Measurements from ENCODE around the gene HNRNPUL2.

HNRNPUL2 gene

DNA sequence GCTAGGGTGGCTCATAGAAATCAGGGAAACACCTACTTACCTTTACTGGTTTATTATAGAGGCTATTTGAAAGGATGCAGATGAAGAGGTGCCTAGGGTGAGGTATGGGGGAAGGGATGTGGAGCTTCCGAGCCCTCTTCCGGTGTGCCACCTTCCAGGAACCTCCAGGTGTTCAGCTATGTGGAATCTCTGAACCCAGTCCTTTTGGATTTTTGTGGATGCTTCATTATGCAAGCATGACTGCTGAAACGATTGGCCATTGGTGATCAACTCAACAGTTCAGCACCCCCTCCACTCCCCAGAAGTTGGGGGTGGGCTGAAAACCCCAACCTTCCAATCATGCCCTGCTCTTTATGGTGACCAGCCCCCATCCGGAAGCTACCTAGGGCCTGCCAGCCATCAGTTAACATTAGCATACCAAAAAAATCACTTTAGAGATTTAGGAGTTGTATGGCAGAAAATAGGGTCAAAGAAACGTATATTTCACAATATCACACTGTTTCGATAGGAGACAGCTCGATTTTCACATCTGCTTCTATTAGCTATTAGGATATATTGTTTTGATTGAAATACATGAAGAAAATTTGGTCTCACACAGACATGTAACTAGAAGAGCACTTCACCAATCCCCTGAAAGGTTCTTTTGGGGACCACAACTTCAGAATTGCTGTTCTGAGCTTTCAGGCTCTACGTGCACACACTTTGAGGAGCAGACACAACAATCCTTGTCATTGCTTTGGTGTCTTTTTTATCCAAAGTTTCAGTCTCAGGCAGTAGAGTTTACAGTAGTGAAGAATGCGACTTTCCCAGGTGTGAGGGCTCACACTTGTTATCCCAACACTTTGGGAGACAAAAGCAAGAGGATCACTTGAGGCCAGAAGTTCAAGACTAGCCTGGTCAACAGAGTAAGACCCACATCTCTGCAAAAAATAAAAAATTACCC lies 30.9 kb upstream of the HNRNPUL2 start:
- H3K27me3 ChIP-seq (ENCODE audit: low read length): no peaks in the 10 kb centered on the region
- peaks cover 19% of the 10 kb centered on the region for H3K79me2 ChIP-seq (ENCODE audit: insufficient read depth, low read length)
- no peaks in the 10 kb centered on the region for H4K20me1 ChIP-seq (ENCODE audit: low read depth, low read length)
- H2AFZ ChIP-seq (ENCODE audit: low read depth, low read length, severe bottlenecking): no peak overlapping the region
- H3K4me3 ChIP-seq (ENCODE audit: insufficient read depth, low read length, poor library complexity, severe bottlenecking): no peak overlapping the region
- no peaks in the 10 kb centered on the region for H3K36me3 ChIP-seq (ENCODE audit: low read length)
- TF ChIP-seq EZH2phosphoT487 (conservative IDR thresholded peaks at IDR 0.05; ENCODE audit: low read length): no peak
- TF ChIP-seq, protein P1, sequence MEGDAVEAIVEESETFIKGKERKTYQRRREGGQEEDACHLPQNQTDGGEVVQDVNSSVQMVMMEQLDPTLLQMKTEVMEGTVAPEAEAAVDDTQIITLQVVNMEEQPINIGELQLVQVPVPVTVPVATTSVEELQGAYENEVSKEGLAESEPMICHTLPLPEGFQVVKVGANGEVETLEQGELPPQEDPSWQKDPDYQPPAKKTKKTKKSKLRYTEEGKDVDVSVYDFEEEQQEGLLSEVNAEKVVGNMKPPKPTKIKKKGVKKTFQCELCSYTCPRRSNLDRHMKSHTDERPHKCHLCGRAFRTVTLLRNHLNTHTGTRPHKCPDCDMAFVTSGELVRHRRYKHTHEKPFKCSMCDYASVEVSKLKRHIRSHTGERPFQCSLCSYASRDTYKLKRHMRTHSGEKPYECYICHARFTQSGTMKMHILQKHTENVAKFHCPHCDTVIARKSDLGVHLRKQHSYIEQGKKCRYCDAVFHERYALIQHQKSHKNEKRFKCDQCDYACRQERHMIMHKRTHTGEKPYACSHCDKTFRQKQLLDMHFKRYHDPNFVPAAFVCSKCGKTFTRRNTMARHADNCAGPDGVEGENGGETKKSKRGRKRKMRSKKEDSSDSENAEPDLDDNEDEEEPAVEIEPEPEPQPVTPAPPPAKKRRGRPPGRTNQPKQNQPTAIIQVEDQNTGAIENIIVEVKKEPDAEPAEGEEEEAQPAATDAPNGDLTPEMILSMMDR (IDR thresholded peaks at IDR 0.05; ENCODE audit: insufficient read depth, low read length, poor library complexity, severe bottlenecking): no peak
- H3K4me2 ChIP-seq (ENCODE audit: low read depth, low read length, poor library complexity, severe bottlenecking): no peak overlapping the region
- no peaks in the 10 kb centered on the region for H3K9me2 ChIP-seq (replicated peaks; ENCODE audit: insufficient read depth, low read length)
- peaks cover 9% of the 10 kb centered on the region; the same call in 1 of the 2 replicates for H3F3A ChIP-seq (ENCODE audit: insufficient read depth)
- no peak overlapping the region for H3K9ac ChIP-seq (ENCODE audit: low read length)
- no peaks in the 10 kb centered on the region for H3K9me3 ChIP-seq (ENCODE audit: insufficient read depth, low read length)
- H3K27ac ChIP-seq (ENCODE audit: low read depth, low read length): no peak overlapping the region

DNA sequence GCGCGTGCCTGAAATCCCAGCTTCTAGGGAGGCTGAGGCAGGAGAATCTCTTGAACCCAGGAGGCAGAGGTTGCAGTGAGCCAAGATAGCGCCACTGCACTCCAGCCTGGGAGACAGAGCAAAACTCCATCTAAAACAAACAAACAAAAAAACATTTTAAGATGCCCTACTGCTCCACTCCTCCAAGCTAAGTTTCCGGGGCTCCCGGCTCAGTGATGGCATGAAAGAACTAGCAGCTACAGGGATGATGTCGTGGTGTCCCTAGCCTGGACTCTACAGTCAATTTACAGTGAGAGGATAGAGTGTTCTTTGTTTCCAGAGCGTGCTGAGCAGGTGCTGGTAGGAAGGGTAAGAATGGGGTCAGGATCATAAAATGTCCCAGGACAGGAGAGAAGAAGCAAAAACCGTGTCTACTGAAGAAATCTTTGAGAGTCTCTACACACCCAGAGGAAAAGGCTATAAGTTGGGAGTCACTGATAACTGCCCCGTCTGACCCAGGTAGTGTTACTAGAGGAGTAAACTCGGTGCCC lies 27.9 kb upstream of the HNRNPUL2 start:
- TF ChIP-seq EZH2phosphoT487 (conservative IDR thresholded peaks at IDR 0.05; ENCODE audit: low read length): no peak
- TF ChIP-seq, protein P1 (IDR thresholded peaks at IDR 0.05; ENCODE audit: insufficient read depth, low read length, poor library complexity, severe bottlenecking): no peak
- no peaks in the 10 kb centered on the region for H3K36me3 ChIP-seq (ENCODE audit: low read length)
- H3K9me2 ChIP-seq (replicated peaks; ENCODE audit: insufficient read depth, low read length): no peaks in the 10 kb centered on the region
- H3K9me3 ChIP-seq (ENCODE audit: insufficient read depth, low read length): no peaks in the 10 kb centered on the region
- H3K27me3 ChIP-seq (ENCODE audit: low read length): no peaks in the 10 kb centered on the region
- H3K9ac ChIP-seq (ENCODE audit: low read length): 0 out of 2 replicates have a peak overlapping the region, but pooled peaks have one; percentile 70
- H3F3A ChIP-seq (ENCODE audit: insufficient read depth): peaks cover 9% of the 10 kb centered on the region; the same call in 1 of the 2 replicates
- H4K20me1 ChIP-seq (ENCODE audit: low read depth, low read length): no peaks in the 10 kb centered on the region
- no peak overlapping the region for H2AFZ ChIP-seq (ENCODE audit: low read depth, low read length, severe bottlenecking)
- H3K27ac ChIP-seq (ENCODE audit: low read depth, low read length): no peak overlapping the region
- no peak overlapping the region for H3K4me3 ChIP-seq (ENCODE audit: insufficient read depth, low read length, poor library complexity, severe bottlenecking)
- H3K79me2 ChIP-seq (ENCODE audit: insufficient read depth, low read length): peaks cover 17% of the 10 kb centered on the region
- H3K4me2 ChIP-seq (ENCODE audit: low read depth, low read length, poor library complexity, severe bottlenecking): peak overlapping the region; percentile 67

DNA sequence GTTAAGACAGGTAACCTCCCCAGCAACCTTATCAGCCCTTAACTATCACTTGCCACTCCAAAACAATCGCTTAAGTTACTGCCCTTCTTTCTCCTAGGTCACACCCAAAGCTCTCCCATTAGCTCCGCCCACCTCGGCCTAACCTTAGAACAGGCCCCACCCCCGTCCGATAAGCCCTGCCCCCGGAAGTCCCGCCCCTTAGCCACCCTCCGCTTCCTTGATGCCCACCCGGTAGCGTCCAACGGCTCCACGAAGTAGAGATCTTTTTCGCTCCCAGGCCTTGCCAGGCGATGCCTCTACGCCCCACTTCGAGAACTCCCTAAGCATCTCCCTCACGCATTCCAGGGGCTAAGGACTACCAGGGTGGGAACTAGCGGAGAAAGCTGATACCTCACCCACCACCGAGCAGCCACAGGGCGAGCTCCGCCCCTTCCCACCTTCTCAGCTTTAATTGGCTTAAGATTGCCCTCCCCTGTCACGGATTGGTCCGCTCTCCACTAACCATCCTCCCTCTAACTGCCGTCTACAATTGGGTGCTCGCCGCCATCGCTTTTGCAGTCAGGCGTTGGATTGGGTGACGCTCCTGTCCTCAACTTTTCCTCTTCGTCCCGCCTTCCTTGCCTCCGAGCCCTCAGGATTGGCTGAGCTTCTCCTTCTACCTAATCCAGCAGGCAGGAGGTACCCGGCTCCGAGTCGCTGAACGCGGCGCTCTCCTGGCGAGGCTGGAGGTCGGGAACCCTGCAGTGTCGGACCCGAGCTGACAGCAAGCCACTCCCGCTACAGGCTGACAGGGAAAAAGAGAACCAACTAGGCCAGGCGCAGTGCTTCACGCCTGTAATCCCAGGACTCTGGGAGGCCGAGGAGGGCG lies 26.7 kb upstream of the HNRNPUL2 start, which contains the start of gene ZBTB3:
TSS of gene ZBTB3 (minus strand) at position 425 of the 868 bp plus-strand sequence. CDS start 496 bp downstream, outside the sequence.
- H2AFZ ChIP-seq (ENCODE audit: low read depth, low read length, severe bottlenecking): peak within 1 kb of the TSS; percentile 94
- no peaks in the 10 kb centered on the region for H3K27me3 ChIP-seq (ENCODE audit: low read length)
- H3K4me2 ChIP-seq (ENCODE audit: low read depth, low read length, poor library complexity, severe bottlenecking): peak within 1 kb of the TSS; percentile 75
- H3K9ac ChIP-seq (ENCODE audit: low read length): peak within 1 kb of the TSS; percentile 70
- no peak for TF ChIP-seq EZH2phosphoT487 (conservative IDR thresholded peaks at IDR 0.05; ENCODE audit: low read length)
- TF ChIP-seq, protein P1 (IDR thresholded peaks at IDR 0.05; ENCODE audit: insufficient read depth, low read length, poor library complexity, severe bottlenecking): no peak
- no peaks in the 10 kb centered on the region for H3K9me2 ChIP-seq (replicated peaks; ENCODE audit: insufficient read depth, low read length)
- H3K79me2 ChIP-seq (ENCODE audit: insufficient read depth, low read length): peaks cover 17% of the 10 kb centered on the region
- no peaks in the 10 kb centered on the region for H3K36me3 ChIP-seq (ENCODE audit: low read length)
- H4K20me1 ChIP-seq (ENCODE audit: low read depth, low read length): no peaks in the 10 kb centered on the region
- H3K4me3 ChIP-seq (ENCODE audit: insufficient read depth, low read length, poor library complexity, severe bottlenecking): peak within 1 kb of the TSS; percentile 73
- no peaks in the 10 kb centered on the region for H3K9me3 ChIP-seq (ENCODE audit: insufficient read depth, low read length)
- H3F3A ChIP-seq (ENCODE audit: insufficient read depth): peaks cover 9% of the 10 kb centered on the region; the same call in 1 of the 2 replicates
- H3K27ac ChIP-seq (ENCODE audit: low read depth, low read length): peak within 1 kb of the TSS; percentile 79

All from SU-DHL-6 (cell line).